ENCODE data around the gene SST. TPM values are rescaled to one million over a fixed set of nuclear protein-coding genes. Genes with fewer than 3 reads are reported as not detected.
A peak's percentile ranks its signal among the peaks of the same experiment; 100 is the strongest.

Gene SST
- total and polyA plus RNA-seq, 8 donors: 1.3 to 677 (median 204) TPM; not detected in 1

- H3K36me3 ChIP-seq: no peaks in the 10 kb centered on the region
- TF ChIP-seq CTCF (IDR thresholded peaks at IDR 0.05) (no peak), POLR2A (IDR thresholded peaks at IDR 0.05) (no peak), POLR2AphosphoS5 (IDR thresholded peaks at IDR 0.05) (no peak), EP300 (IDR thresholded peaks at IDR 0.05) (no peak)
- intact Hi-C loops (cut with DNase I; ENCODE audit: low total_unique reads): no loop called here
- H3K9me3 ChIP-seq: no peaks in the 10 kb centered on the region
- peaks cover 0 to 3% (median under 1%) of the 10 kb centered on the region in 4 donors for H3K4me1 ChIP-seq
- no peaks in the 10 kb centered on the region for H3K27me3 ChIP-seq
- no peak for DNase-seq
- no peak overlapping the region for H3K27ac ChIP-seq
- no peak overlapping the region for H3K4me3 ChIP-seq
Observed at GRCh38 chr3:187708696-187709095, 38.5 kb upstream of the SST start.

GRCh38 chr3:187706971-187707370 lies 36.8 kb upstream of the SST start:
- H3K27ac ChIP-seq: no peak overlapping the region
- H3K4me1 ChIP-seq: no peaks in the 10 kb centered on the region
- peak in 1 of 2 donors; percentile 32 for DNase-seq
- H3K36me3 ChIP-seq: no peaks in the 10 kb centered on the region
- no peaks in the 10 kb centered on the region for H3K9me3 ChIP-seq
- TF ChIP-seq CTCF (IDR thresholded peaks at IDR 0.05) (no peak), POLR2AphosphoS5 (IDR thresholded peaks at IDR 0.05) (no peak), POLR2A (IDR thresholded peaks at IDR 0.05) (no peak), EP300 (IDR thresholded peaks at IDR 0.05) (no peak)
- intact Hi-C loops (cut with DNase I; ENCODE audit: low total_unique reads): no loop called here
- H3K27me3 ChIP-seq: no peaks in the 10 kb centered on the region
- 75 to 94% (median 87%) methylated on average over 2 of the region's 2 CpGs for WGBS, 5 donors
- H3K4me3 ChIP-seq: no peak overlapping the region

- no peaks in the 10 kb centered on the region for H3K27me3 ChIP-seq
- intact Hi-C loops (cut with DNase I; ENCODE audit: low total_unique reads): no loop called here
- TF ChIP-seq POLR2A (IDR thresholded peaks at IDR 0.05) (no peak), CTCF (IDR thresholded peaks at IDR 0.05) (no peak), POLR2AphosphoS5 (IDR thresholded peaks at IDR 0.05) (no peak), EP300 (IDR thresholded peaks at IDR 0.05) (no peak)
- no peak for DNase-seq
- no peaks in the 10 kb centered on the region for H3K9me3 ChIP-seq
- H3K36me3 ChIP-seq: no peaks in the 10 kb centered on the region
- no peak overlapping the region for H3K27ac ChIP-seq
- no peaks in the 10 kb centered on the region for H3K4me1 ChIP-seq
- H3K4me3 ChIP-seq: no peak overlapping the region
Observed at GRCh38 chr3:187705164-187705563, 35.0 kb upstream of the SST start.

- WGBS, 5 donors: 50 to 57% (median 57%) methylated on average over 4 of the region's 4 CpGs
- intact Hi-C loops (cut with DNase I; ENCODE audit: low total_unique reads): no loop called here
- Histone ChIP-seq H3K27me3 (peaks cover 0 to under 1% (median 0%) of the 10 kb centered on the region in 3 donors), H3K9me3 (no peaks in the 10 kb centered on the region), H3K27ac (no peak within 1 kb of the TSS), H3K4me3 (no peak within 1 kb of the TSS), H3K4me1 (no peaks in the 10 kb centered on the region), H3K36me3 (no peaks in the 10 kb centered on the region)
- DNase-seq: no peak
- TF ChIP-seq EP300 (IDR thresholded peaks at IDR 0.05) (no peak), CTCF (IDR thresholded peaks at IDR 0.05) (no peak), POLR2A (IDR thresholded peaks at IDR 0.05) (no peak), POLR2AphosphoS5 (IDR thresholded peaks at IDR 0.05) (no peak)
Observed at GRCh38 chr3:187702507-187703033, 32.4 kb upstream of the SST start, which contains the start of gene RTP2. TSS of gene RTP2 (minus strand) at chr3:187702557. CDS start at chr3:187702128, 429 bp downstream.

All from stomach (tissue), 9 donors.